Activated CD8-positive, alpha-beta T cell treated with anti-CD3 and anti-CD28 coated beads for 36 hours (primary cell): ENCODE results near the gene KCNC1. TPM values are rescaled to one million over a fixed set of nuclear protein-coding genes. Genes with fewer than 3 reads are reported as not detected.

Source experiments
- ATAC-seq: fragments of 200-7000 bp; cut with Tn5 transposase; one replicate; pipeline ENCODE4 v1.10.0; 2021; ENCODE audit warnings: mild to moderate bottlenecking, moderate library complexity
- CTCF ChIA-PET: fragments of 350-600 bp; sonication (Branson Sonifier 250); formaldehyde crosslinking; loops from one replicate; lab custom pipeline; 2021; ENCODE audit warnings: antibody characterized with exemption; lab: Charles Lee
- POLR2A ChIA-PET: fragments of 350-600 bp; sonication (Branson Sonifier 250); formaldehyde crosslinking; loops from one replicate; lab custom pipeline; 2021; ENCODE audit warnings: antibody characterized with exemption; lab: Charles Lee
- DNase-seq: peaks from one replicate; pipeline ENCODE4 v3.0.0-alpha.2; 2020
- H3K27ac Mint-ChIP-seq: one replicate; pipeline ENCODE4 v1.8.0; 2021; ENCODE audit warnings: mild to moderate bottlenecking, mixed read lengths
- H3K27me3 Mint-ChIP-seq: one replicate; pipeline ENCODE4 v1.8.0; 2021; ENCODE audit warnings: mixed read lengths
- H3K36me3 Mint-ChIP-seq: one replicate; pipeline ENCODE4 v1.8.0; 2021; ENCODE audit warnings: low read depth, mixed read lengths
- H3K4me1 Mint-ChIP-seq: one replicate; pipeline ENCODE4 v1.8.0; 2021; ENCODE audit warnings: low read depth, mixed read lengths
- H3K4me3 Mint-ChIP-seq: one replicate; pipeline ENCODE4 v1.8.0; 2021; ENCODE audit warnings: mild to moderate bottlenecking, moderate library complexity, mixed read lengths
- H3K9me3 Mint-ChIP-seq: one replicate; pipeline ENCODE4 v1.8.0; 2021; ENCODE audit warnings: mixed read lengths
- CTCF ChIP-seq: fragments of 200-600 bp; IDR thresholded peaks from one replicate; pipeline ENCODE4 v1.8.0; 2022; ENCODE audit warnings: antibody characterized with exemption, mild to moderate bottlenecking
- intact Hi-C: fragments of 100-400 bp; cut with micrococcal nuclease; formaldehyde crosslinking; loops from one replicate; pipeline ENCODE4 v1.10.0; 2022
- total RNA-seq, 2 experiments: library from RNA; stranded (reverse); gene quantifications; one replicate each; pipeline ENCODE4 v1.2.3, GENCODE V29; 2021

Gene KCNC1
- total RNA-seq, 2 experiments from 2014 or later = not detected

GRCh38 chr11:17719028-17719937, 15.3 kb upstream of the KCNC1 start, which contains the start of gene MYOD1:
Gene MYOD1 (plus strand): TSS chr11:17719571. CDS start chr11:17719783, 212 bp downstream.
- H3K27ac Mint-ChIP-seq = no peak within 1 kb of the TSS
- CTCF ChIA-PET = interaction anchor here (6.9 kb wide), 1 partner anchor 12 kb away, joined by 55 read pairs; no protein-coding TSS in a partner anchor
- ATAC-seq (no peak), DNase-seq (no peak)
- H3K4me1 Mint-ChIP-seq = peaks cover 2% of the 10 kb centered on the region
- H3K9me3 Mint-ChIP-seq = no peaks in the 10 kb centered on the region
- intact Hi-C loops = loop anchor here (10.0 kb wide), 1 partner anchor 124 kb away; no protein-coding TSS in a partner anchor
- no peak within 1 kb of the TSS for H3K4me3 Mint-ChIP-seq
- H3K27me3 Mint-ChIP-seq = peaks cover 34% of the 10 kb centered on the region
- no peaks in the 10 kb centered on the region for H3K36me3 Mint-ChIP-seq
- no peak for TF ChIP-seq CTCF
- POLR2A ChIA-PET = interaction anchor here (0.6 kb wide), 1 partner anchor 721 kb away, joined by 4 read pairs; no protein-coding TSS in a partner anchor

DNA sequence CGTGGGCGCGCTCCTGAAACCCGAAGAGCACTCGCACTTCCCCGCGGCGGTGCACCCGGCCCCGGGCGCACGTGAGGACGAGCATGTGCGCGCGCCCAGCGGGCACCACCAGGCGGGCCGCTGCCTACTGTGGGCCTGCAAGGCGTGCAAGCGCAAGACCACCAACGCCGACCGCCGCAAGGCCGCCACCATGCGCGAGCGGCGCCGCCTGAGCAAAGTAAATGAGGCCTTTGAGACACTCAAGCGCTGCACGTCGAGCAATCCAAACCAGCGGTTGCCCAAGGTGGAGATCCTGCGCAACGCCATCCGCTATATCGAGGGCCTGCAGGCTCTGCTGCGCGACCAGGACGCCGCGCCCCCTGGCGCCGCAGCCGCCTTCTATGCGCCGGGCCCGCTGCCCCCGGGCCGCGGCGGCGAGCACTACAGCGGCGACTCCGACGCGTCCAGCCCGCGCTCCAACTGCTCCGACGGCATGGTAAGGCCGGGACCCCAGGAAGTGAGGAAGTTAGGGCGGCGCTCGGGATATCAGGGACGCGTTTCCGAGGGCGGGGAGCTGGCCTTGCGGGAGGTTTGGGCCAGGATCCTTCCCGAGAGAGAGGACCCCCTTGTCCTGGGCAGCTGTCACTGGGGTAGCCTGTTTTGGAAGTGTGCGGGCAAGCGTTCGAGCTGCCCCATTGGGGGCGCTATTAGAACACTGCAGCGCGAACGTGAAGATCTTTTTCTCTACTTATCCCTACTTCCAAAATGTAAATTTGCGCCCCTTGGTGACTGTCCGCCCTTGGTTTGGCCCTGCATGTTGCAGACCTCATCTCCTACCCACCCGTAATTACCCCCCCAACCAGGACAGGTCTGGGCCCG, 14.4 kb upstream of the KCNC1 start:
- Mint-ChIP-seq H3K4me1 (peaks cover 2% of the 10 kb centered on the region), H3K9me3 (no peaks in the 10 kb centered on the region), H3K27me3 (peaks cover 34% of the 10 kb centered on the region), H3K36me3 (no peaks in the 10 kb centered on the region), H3K27ac (no peak overlapping the region), H3K4me3 (no peak overlapping the region)
- TF ChIP-seq CTCF = no peak
- intact Hi-C loops = loop anchor here (10.0 kb wide), 1 partner anchor 125 kb away; no protein-coding TSS in a partner anchor
- ChIA-PET CTCF (interaction anchor here (1.5 to 6.9 kb wide), 2 partner anchors 8 to 11 kb away, joined by 3 to 55 read pairs; no protein-coding TSS in a partner anchor), POLR2A (interaction anchor here (0.6 kb wide), 1 partner anchor 720 kb away, joined by 4 read pairs; no protein-coding TSS in a partner anchor)
- ATAC-seq (no peak), DNase-seq (no peak)

DNA sequence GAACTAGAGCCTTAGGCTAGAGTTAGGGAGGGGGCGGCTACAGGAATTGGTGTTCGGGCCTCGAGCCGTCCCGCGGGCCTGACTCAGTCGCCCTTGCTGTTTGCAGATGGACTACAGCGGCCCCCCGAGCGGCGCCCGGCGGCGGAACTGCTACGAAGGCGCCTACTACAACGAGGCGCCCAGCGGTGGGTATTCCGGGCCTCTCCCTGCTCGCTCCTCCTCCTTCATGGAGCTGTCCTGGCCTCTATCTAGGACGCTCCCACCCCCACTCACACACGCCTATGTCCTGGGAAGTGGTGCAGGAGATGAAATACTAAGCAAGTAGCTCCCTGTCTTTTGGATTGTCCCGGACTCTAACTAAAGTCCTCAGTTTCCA, 13.8 kb upstream of the KCNC1 start:
- intact Hi-C loops = no loop called here
- CTCF ChIA-PET = interaction anchor here (1.5 to 6.9 kb wide), 2 partner anchors 9 to 11 kb away, joined by 3 to 55 read pairs; no protein-coding TSS in a partner anchor
- Mint-ChIP-seq H3K4me3 (no peak overlapping the region), H3K27ac (no peak overlapping the region), H3K27me3 (peaks cover 34% of the 10 kb centered on the region), H3K36me3 (no peaks in the 10 kb centered on the region), H3K4me1 (peaks cover 2% of the 10 kb centered on the region), H3K9me3 (no peaks in the 10 kb centered on the region)
- TF ChIP-seq CTCF = no peak
- POLR2A ChIA-PET = no interaction called here
- DNase-seq (no peak), ATAC-seq (no peak)

- Mint-ChIP-seq H3K27me3 (peaks cover 35% of the 10 kb centered on the region), H3K36me3 (no peaks in the 10 kb centered on the region), H3K9me3 (no peaks in the 10 kb centered on the region), H3K27ac (no peak overlapping the region), H3K4me1 (peaks cover 2% of the 10 kb centered on the region), H3K4me3 (no peak overlapping the region)
- POLR2A ChIA-PET = no interaction called here
- no peak for TF ChIP-seq CTCF
- ATAC-seq = no peak
- intact Hi-C loops = no loop called here
- DNase-seq = no peak
- CTCF ChIA-PET = interaction anchor here (1.5 to 6.9 kb wide), 2 partner anchors 9 to 10 kb away, joined by 3 to 55 read pairs; no protein-coding TSS in a partner anchor
Measured at GRCh38 chr11:17721242-17721999, 13.2 kb upstream of the KCNC1 start.
